GM21737 (cell line): ENCODE results near the gene CPEB2.
"Not testable (repeated sequence)": the region's sequence is repeated elsewhere in the genome, so short reads cannot be mapped to it uniquely, and the experiment has no call there.

Source experiments
- ATAC-seq: cut with Tn5 transposase; IDR thresholded peaks from one replicate; pipeline ENCODE4 v1.9.1; 2021; ENCODE audit warnings: mild to moderate bottlenecking, moderate library complexity; ENCODE audit not compliant: unreplicated experiment

CPEB2 gene

GRCh38 chr4:15043226-15043625 lies 40.9 kb downstream of the CPEB2 start:
- no peak for ATAC-seq

GRCh38 chr4:15043922-15044321 lies 41.6 kb downstream of the CPEB2 start:
- no peak for ATAC-seq

- no peak for ATAC-seq
Observed at GRCh38 chr4:15054541-15054940, 52.3 kb downstream of the CPEB2 start.

GRCh38 chr4:15060213-15060612 lies 57.9 kb downstream of the CPEB2 start:
- no peak for ATAC-seq

- no peak for ATAC-seq
Observed at GRCh38 chr4:15063341-15063740, 61.1 kb downstream of the CPEB2 start.

GRCh38 chr4:15065516-15065915 lies 63.2 kb downstream of the CPEB2 start:
- no peak for ATAC-seq

GRCh38 chr4:15066140-15066539 lies 63.9 kb downstream of the CPEB2 start:
- ATAC-seq: no peak

- ATAC-seq: no peak
Observed at GRCh38 chr4:15068298-15068697, 66.0 kb downstream of the CPEB2 start.

GRCh38 chr4:15075875-15076274 lies 73.6 kb downstream of the CPEB2 start:
- ATAC-seq: no peak

GRCh38 chr4:15077969-15078368 lies 75.7 kb downstream of the CPEB2 start:
- ATAC-seq: no peak

- no peak for ATAC-seq
Observed at GRCh38 chr4:15078682-15079642, 76.7 kb downstream of the CPEB2 start.

GRCh38 chr4:15084780-15085179 lies 82.5 kb downstream of the CPEB2 start:
- ATAC-seq: no peak

- not testable (repeated sequence) for ATAC-seq
Observed at GRCh38 chr4:15085762-15086161, 83.5 kb downstream of the CPEB2 start.

- ATAC-seq: not testable (repeated sequence)
Observed at GRCh38 chr4:15086259-15086658, 84.0 kb downstream of the CPEB2 start.

GRCh38 chr4:15088394-15089035 lies 86.2 kb downstream of the CPEB2 start:
- no peak for ATAC-seq

- ATAC-seq: no peak
Observed at GRCh38 chr4:15089979-15090378, 87.7 kb downstream of the CPEB2 start.

- ATAC-seq: no peak
Observed at GRCh38 chr4:15100380-15100779, 98.1 kb downstream of the CPEB2 start.

GRCh38 chr4:15100994-15101695 lies 98.9 kb downstream of the CPEB2 start:
- ATAC-seq: no peak

GRCh38 chr4:15104825-15105224 lies 102.5 kb downstream of the CPEB2 start:
- ATAC-seq: no peak

- ATAC-seq: no peak
Observed at GRCh38 chr4:15106399-15106798, 104.1 kb downstream of the CPEB2 start.

GRCh38 chr4:15109600-15109999 lies 107.3 kb downstream of the CPEB2 start:
- no peak for ATAC-seq
